Activated T-helper 2 cell treated with anti-CD3 and anti-CD28 coated beads, Interferon-gamma antibody, Interleukin-2, Interleukin-4, amounts not matched to agents 10 μg/mL and 5 μg/mL and 100 μg/mL, durations not matched to agents 14 hours and 24 hours and 36 hours (primary cell): ENCODE results near the gene RNF182. TPM values are rescaled to one million over a fixed set of nuclear protein-coding genes. Genes with fewer than 3 reads are reported as not detected.
"Not testable (repeated sequence)": the region's sequence is repeated elsewhere in the genome, so short reads cannot be mapped to it uniquely, and the experiment has no call there.

Source experiments
- DNase-seq: peaks from one replicate; pipeline ENCODE4 v3.0.0; 2021; ENCODE audit warnings: low spot score
- H3K27ac Mint-ChIP-seq: one replicate; pipeline ENCODE4 v1.8.0; 2021; ENCODE audit warnings: mixed read lengths
- H3K27me3 Mint-ChIP-seq: one replicate; pipeline ENCODE4 v1.8.0; 2021; ENCODE audit warnings: low read depth, mixed read lengths
- H3K36me3 Mint-ChIP-seq: one replicate; pipeline ENCODE4 v1.8.0; 2021; ENCODE audit warnings: low read depth, mixed read lengths
- H3K4me1 Mint-ChIP-seq: one replicate; pipeline ENCODE4 v1.8.0; 2021; ENCODE audit warnings: low read depth, mixed read lengths
- H3K4me3 Mint-ChIP-seq: one replicate; pipeline ENCODE4 v1.8.0; 2021; ENCODE audit warnings: low read depth, mild to moderate bottlenecking, moderate library complexity, mixed read lengths
- H3K9me3 Mint-ChIP-seq: one replicate; pipeline ENCODE4 v1.8.0; 2021; ENCODE audit warnings: mixed read lengths
- intact Hi-C: fragments of 100-400 bp; cut with micrococcal nuclease; formaldehyde crosslinking; loops from one replicate; pipeline ENCODE4 v1.15.1; 2023
- total RNA-seq: library from RNA; stranded (reverse); gene quantifications from 2 replicates; pipeline ENCODE4 v1.2.3, GENCODE V29; 2022

The RNF182 gene
- total RNA-seq, 1 donor from 2014 or later = not detected

DNA sequence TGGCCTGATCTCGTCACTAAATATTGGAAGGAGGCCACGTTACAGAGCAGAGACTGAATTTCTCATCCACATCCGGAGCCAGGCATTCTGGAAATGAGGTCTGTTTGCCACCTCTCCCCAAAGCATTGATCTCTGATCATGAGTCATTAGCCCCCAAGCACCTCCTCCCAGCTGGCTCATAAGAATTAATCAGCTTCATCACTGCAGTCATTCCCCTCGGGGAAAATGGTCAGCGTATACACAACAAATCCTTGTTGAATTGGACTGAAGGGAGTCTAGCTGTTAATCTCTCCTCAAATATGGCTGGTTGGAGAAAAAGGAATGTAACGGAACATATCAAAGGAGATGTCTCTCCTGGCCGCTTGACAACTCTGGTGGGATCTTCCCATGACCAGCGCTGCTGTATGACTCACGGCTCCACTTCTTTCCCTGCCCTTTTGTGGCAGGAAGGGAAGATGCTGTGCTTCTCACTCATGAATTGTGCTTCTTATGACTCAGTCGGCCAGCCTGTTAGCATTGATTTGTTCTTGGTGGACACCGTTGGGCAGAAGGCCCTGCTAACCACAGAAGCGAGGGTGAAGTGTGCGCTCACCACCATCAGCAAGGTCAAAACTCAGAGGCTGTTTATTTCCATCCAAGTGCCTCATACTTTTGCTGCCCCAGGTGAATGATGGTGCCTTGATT lies 76.7 kb downstream of the RNF182 start:
- Mint-ChIP-seq H3K9me3 (no peaks in the 10 kb centered on the region), H3K4me1 (no peaks in the 10 kb centered on the region), H3K27ac (no peak overlapping the region), H3K36me3 (no peaks in the 10 kb centered on the region), H3K27me3 (peaks cover 24% of the 10 kb centered on the region), H3K4me3 (no peak overlapping the region)
- no peak for DNase-seq
- intact Hi-C loops = no loop called here

DNA sequence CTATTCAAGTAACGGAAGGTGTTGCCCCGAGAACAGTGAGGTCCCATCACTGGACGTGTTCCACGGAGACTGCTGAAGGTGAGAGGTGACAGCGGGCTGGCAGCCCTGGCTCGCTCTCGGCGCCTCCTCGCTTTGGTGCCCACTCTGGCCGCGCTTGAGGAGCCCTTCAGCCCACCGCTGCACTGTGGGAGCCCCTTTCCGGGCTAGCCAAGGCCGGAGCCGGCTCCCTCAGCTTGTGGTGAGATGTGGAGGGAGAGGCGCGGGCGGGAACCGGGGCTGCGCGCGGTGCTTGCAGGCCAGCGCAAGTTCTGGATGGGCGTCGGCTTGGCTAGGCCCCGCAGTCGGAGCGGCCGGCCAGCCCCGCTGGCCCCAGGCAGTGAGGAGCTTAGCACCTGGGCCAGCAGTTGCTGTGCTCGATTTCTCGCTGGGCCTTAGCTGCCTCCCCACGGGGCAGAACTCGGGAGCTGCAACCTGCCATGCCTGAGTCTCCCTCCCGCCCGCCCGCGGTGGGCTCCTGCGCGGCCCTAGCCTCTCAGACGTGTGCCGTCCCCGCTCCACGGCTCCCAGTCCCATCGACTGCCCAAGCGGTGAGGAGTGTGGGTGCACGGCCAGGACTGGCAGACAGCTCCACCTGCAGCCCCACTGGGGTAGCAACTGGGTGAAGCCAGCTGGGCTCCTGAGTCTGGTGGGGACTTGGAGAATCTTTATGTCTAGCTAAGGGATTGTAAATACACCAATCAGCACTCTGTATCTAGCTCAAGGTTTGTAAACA lies 77.6 kb downstream of the RNF182 start:
- intact Hi-C loops = no loop called here
- Mint-ChIP-seq H3K4me3 (no peak overlapping the region), H3K27ac (no peak overlapping the region), H3K9me3 (no peaks in the 10 kb centered on the region), H3K4me1 (no peaks in the 10 kb centered on the region), H3K36me3 (no peaks in the 10 kb centered on the region), H3K27me3 (peaks cover 24% of the 10 kb centered on the region)
- no peak for DNase-seq

DNA sequence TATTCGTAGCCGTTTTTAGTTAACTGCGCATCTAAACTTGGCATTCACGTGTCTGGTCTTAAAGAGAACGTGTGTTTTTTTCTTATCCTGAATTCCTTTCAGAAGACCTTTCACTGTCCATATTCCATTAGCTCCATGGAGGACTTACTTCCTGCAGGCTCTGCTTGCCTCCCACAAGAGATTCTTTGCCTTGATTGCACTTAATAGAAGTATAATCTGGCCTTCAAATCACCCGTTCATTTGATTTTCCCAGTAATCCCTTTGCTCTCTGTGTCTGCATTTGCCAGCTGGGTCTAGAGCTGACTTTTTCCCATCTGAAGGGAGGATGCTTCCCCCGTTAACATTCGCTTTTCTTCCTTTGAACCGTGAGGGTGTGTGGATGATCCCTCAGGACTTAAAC lies 79.5 kb downstream of the RNF182 start:
- Mint-ChIP-seq H3K27ac (no peak overlapping the region), H3K36me3 (no peaks in the 10 kb centered on the region), H3K9me3 (no peaks in the 10 kb centered on the region), H3K4me1 (no peaks in the 10 kb centered on the region), H3K4me3 (no peak overlapping the region), H3K27me3 (peaks cover 18% of the 10 kb centered on the region)
- no peak for DNase-seq
- intact Hi-C loops = no loop called here

GRCh38 chr6:14008809-14009208 lies 84.1 kb downstream of the RNF182 start:
- Mint-ChIP-seq H3K27me3 (peaks cover 27% of the 10 kb centered on the region), H3K27ac (no peak overlapping the region), H3K4me1 (no peaks in the 10 kb centered on the region), H3K9me3 (no peaks in the 10 kb centered on the region), H3K4me3 (no peak overlapping the region), H3K36me3 (no peaks in the 10 kb centered on the region)
- no peak for DNase-seq
- intact Hi-C loops = no loop called here

DNA sequence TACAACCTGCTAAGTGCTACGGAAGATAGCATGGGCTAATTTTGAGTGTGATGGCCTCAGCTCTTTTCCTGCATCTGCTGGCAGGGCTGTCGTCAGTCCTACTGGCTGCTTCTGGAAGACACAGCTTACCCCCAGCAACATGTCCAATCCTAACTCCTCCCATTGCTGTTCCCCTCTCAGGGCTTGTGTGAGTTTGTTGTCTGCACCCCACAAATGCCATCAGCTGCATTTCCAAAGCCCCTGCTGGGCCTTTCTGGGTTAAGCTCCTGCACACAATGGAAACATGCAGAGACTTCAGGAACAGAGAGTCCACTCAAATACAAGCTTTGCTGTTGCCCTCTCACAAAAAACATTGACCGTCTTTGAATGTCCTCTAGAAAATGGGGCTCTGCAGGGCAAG lies 84.7 kb downstream of the RNF182 start:
- no peak for DNase-seq
- Mint-ChIP-seq H3K36me3 (no peaks in the 10 kb centered on the region), H3K4me1 (no peaks in the 10 kb centered on the region), H3K27me3 (peaks cover 28% of the 10 kb centered on the region), H3K27ac (no peak overlapping the region), H3K9me3 (no peaks in the 10 kb centered on the region), H3K4me3 (no peak overlapping the region)
- intact Hi-C loops = no loop called here

GRCh38 chr6:14010275-14010674 lies 85.5 kb downstream of the RNF182 start:
- no peaks in the 10 kb centered on the region for H3K36me3 Mint-ChIP-seq
- H3K4me3 Mint-ChIP-seq = no peak overlapping the region
- no peaks in the 10 kb centered on the region for H3K4me1 Mint-ChIP-seq
- no peaks in the 10 kb centered on the region for H3K9me3 Mint-ChIP-seq
- intact Hi-C loops = no loop called here
- H3K27me3 Mint-ChIP-seq = peaks cover 30% of the 10 kb centered on the region
- H3K27ac Mint-ChIP-seq = no peak overlapping the region
- DNase-seq = no peak

GRCh38 chr6:14012313-14013030 lies 87.7 kb downstream of the RNF182 start:
- H3K27ac Mint-ChIP-seq = no peak overlapping the region
- no peaks in the 10 kb centered on the region for H3K36me3 Mint-ChIP-seq
- no peak for DNase-seq
- no peaks in the 10 kb centered on the region for H3K4me1 Mint-ChIP-seq
- H3K27me3 Mint-ChIP-seq = peaks cover 30% of the 10 kb centered on the region
- no peak overlapping the region for H3K4me3 Mint-ChIP-seq
- intact Hi-C loops = no loop called here
- H3K9me3 Mint-ChIP-seq = no peaks in the 10 kb centered on the region

DNA sequence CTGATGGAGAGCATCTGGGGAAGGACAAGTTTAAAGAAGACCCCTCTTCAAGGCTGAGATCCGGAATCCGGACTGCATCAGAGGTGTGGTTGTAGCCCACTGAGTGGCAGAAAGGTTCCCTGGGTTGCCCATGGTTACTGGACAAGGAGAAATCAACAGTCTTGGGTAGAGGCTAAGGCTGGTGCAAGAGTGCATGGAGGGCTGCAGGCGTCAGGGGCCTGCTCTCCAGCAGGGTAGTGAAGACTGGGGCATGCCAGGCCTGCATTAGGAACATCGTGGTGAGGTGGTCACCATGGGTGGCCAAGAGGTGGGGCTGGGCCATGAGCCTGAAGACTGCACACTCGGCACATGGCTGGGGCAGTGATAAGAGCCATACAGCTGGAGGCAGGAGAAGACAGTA lies 91.2 kb downstream of the RNF182 start:
- intact Hi-C loops = no loop called here
- Mint-ChIP-seq H3K4me1 (no peaks in the 10 kb centered on the region), H3K9me3 (no peaks in the 10 kb centered on the region), H3K27me3 (peaks cover 16% of the 10 kb centered on the region), H3K4me3 (no peak overlapping the region), H3K27ac (no peak overlapping the region), H3K36me3 (no peaks in the 10 kb centered on the region)
- DNase-seq = no peak

GRCh38 chr6:14016432-14016831 lies 91.7 kb downstream of the RNF182 start:
- H3K27ac Mint-ChIP-seq = no peak overlapping the region
- H3K27me3 Mint-ChIP-seq = peaks cover 16% of the 10 kb centered on the region
- H3K36me3 Mint-ChIP-seq = no peaks in the 10 kb centered on the region
- H3K4me1 Mint-ChIP-seq = no peaks in the 10 kb centered on the region
- H3K4me3 Mint-ChIP-seq = no peak overlapping the region
- intact Hi-C loops = no loop called here
- H3K9me3 Mint-ChIP-seq = no peaks in the 10 kb centered on the region
- no peak for DNase-seq

DNA sequence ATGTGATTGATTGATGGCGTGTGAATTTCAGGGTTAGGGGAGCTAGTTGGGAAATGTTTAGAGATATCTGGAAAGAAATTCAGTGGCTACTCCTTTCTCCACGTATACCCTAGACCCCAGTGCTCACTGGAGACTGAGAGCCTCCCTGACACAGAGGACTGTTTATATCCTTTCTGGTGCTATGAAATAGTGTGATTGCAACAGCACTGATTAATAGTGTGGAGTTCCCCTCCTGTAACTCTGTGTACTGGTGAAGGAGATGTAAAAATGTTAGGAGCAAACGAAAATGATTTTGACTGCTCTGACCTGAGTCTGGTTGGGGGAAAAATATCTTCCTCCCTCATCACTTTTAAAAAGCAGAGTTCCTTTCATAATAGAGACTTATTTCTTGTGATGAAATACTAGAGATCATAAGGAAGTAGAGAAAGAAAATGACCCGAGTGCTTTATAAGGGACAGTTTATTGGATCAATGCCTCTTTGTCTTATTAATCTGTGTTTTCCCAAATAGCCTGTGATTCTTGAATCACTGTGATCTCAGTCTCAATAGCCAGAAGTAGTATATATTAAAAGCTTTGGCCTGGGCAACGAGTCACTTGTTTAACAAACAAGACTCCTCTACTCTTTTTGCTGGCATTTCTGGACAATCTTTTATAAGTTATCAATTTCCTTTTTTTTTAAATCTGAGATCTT lies 92.3 kb downstream of the RNF182 start:
- DNase-seq = no peak
- Mint-ChIP-seq H3K4me1 (no peaks in the 10 kb centered on the region), H3K4me3 (no peak overlapping the region), H3K36me3 (no peaks in the 10 kb centered on the region), H3K9me3 (no peaks in the 10 kb centered on the region), H3K27me3 (peaks cover 14% of the 10 kb centered on the region), H3K27ac (no peak overlapping the region)
- intact Hi-C loops = no loop called here

GRCh38 chr6:14017626-14018475 lies 93.1 kb downstream of the RNF182 start:
- Mint-ChIP-seq H3K4me3 (no peak overlapping the region), H3K27me3 (peaks cover 13% of the 10 kb centered on the region), H3K36me3 (no peaks in the 10 kb centered on the region), H3K27ac (no peak overlapping the region), H3K9me3 (no peaks in the 10 kb centered on the region), H3K4me1 (no peaks in the 10 kb centered on the region)
- intact Hi-C loops = no loop called here
- DNase-seq = no peak

- H3K27me3 Mint-ChIP-seq = peaks cover 13% of the 10 kb centered on the region
- H3K4me1 Mint-ChIP-seq, DNase-seq, intact Hi-C loops, H3K4me3 Mint-ChIP-seq, H3K27ac Mint-ChIP-seq, H3K36me3 Mint-ChIP-seq, H3K9me3 Mint-ChIP-seq: not testable (repeated sequence)
Observed at GRCh38 chr6:14018559-14018958, 93.8 kb downstream of the RNF182 start.
